GDM1 (cell line): ENCODE results near the gene NUDT8.
"Not testable (repeated sequence)": the region's sequence is repeated elsewhere in the genome, so short reads cannot be mapped to it uniquely, and the experiment has no call there.

Experiments
- DNase-seq: peaks from one replicate; lab custom pipeline; 2025; lab: John Stamatoyannopoulos, UW

Gene NUDT8

GRCh38 chr11:67627812-67628624 is 1.7 kb downstream of the NUDT8 start:
- DNase-seq = no peak

- DNase-seq = no peak
These were observed 2.3 kb downstream of the NUDT8 start for GRCh38 chr11:67627441-67627811.

- no peak for DNase-seq
These were observed 2.8 kb downstream of the NUDT8 start for GRCh38 chr11:67626970-67627369.

GRCh38 chr11:67626131-67626833 is 3.5 kb downstream of the NUDT8 start:
- DNase-seq = not testable (repeated sequence)

- DNase-seq = not testable (repeated sequence)
These were observed 5.9 kb downstream of the NUDT8 start for GRCh38 chr11:67623795-67624194.

GRCh38 chr11:67622905-67623304 is 6.8 kb downstream of the NUDT8 start:
- DNase-seq = not testable (repeated sequence)

- not testable (repeated sequence) for DNase-seq
These were observed 7.8 kb downstream of the NUDT8 start for GRCh38 chr11:67621928-67622327.

- DNase-seq = not testable (repeated sequence)
These were observed 9.1 kb downstream of the NUDT8 start for GRCh38 chr11:67620621-67621020.

- not testable (repeated sequence) for DNase-seq
These were observed 9.8 kb downstream of the NUDT8 start for GRCh38 chr11:67619683-67620618.

GRCh38 chr11:67618901-67619659 is 10.7 kb downstream of the NUDT8 start:
- DNase-seq = not testable (repeated sequence)

GRCh38 chr11:67617243-67617953 is 12.3 kb downstream of the NUDT8 start:
- DNase-seq = no peak

GRCh38 chr11:67616431-67617242 is 13.1 kb downstream of the NUDT8 start:
- no peak for DNase-seq

GRCh38 chr11:67615728-67616430 is 13.9 kb downstream of the NUDT8 start:
- no peak for DNase-seq

- DNase-seq = peak; percentile 44
These were observed 14.7 kb downstream of the NUDT8 start for GRCh38 chr11:67614730-67615714.

GRCh38 chr11:67613960-67614715 is 15.6 kb downstream of the NUDT8 start:
- DNase-seq = peak; percentile 74

GRCh38 chr11:67613313-67613959 is 16.3 kb downstream of the NUDT8 start:
- no peak for DNase-seq

GRCh38 chr11:67612751-67613150 is 17.0 kb downstream of the NUDT8 start:
- DNase-seq = no peak
